NCI-H82 (cell line): ENCODE results near the gene ARHGAP45.
A peak's percentile ranks its signal among the peaks of the same experiment; 100 is the strongest.

Experiments used
- DNase-seq: peaks from one replicate; lab custom pipeline; 2025; lab: John Stamatoyannopoulos, UW

Gene ARHGAP45

DNA sequence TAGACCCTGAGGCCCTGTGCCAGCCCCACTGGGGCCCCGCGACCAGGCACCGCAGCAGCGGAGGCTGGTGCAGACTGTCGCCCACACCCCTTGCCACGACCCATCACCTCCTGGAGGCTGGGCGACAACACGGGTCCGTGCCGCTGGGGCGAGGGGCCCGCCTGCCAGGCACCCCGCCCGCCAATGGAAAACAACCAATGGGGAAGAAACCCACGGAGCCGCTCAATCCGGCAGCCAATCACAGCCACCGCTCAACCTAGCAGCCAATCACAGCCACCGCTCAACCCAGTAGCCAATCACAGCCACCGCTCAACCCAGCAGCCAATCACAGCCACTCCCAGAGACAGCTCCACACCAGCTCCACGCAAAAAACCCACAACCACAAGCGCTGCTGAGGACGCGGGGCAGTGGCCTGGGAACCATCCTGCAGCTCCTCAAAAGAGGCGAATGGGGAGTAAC is 66.5 kb downstream of the ARHGAP45 start:
- DNase-seq = no peak

DNA sequence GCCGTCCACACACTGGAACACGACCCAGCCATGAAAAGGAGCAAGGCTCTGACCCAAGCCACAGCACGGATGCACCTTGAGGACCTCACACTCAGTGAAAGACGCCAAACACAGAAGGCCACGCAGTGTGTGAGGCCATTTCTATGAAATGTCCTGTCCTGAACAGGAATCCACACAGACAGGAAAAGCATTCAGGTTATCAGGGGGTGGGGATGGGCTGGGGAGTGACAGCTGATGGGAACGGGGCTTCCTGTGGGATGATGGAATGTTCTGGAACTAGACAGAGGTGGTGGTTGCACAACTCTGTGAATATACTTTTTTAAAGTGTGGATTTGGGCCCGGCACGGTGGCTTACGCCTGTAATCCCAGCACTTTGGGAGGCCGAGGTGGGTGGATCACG is 67.5 kb downstream of the ARHGAP45 start:
- DNase-seq = no peak

DNA sequence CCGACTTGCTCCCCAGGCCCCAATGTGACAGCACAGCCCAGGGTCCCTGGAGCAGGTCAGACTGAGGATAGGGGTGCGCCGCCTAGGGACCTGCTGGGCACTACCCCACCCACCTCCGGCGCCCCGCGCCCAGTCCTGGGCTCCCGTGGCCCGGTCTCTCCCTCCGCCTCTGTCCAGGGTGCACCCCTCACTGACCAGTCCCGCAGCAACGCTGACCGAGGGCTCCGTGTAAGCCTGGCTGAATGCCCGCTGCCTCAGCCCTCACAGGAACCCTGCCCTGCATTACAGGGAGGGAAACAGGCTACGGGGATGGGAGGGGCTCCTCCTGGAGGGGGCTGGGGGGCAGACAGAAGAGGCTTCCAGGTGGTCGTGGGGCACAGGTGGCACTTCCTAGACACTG is 68.5 kb downstream of the ARHGAP45 start:
- no peak for DNase-seq

DNA sequence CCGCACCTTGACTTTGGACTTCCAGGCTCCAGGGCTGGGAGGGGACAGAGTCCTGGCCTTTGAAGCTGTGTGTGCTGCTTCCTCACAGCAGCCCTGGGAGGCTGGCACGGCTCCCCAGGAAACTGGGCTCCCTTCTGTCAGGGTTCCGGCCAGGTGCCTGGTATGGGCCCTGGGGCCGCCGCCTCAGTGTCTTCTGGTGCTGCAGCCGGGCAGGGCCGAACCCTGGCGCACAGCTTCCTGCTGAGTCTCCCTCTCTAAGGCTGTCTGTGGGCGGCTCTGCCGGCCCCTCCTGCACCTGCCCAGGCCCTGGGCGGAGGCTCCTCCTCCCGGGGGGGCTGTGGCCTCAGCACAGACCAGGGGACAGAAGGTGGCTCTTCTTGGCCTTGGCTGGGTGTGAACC is 69.2 kb downstream of the ARHGAP45 start:
- DNase-seq = peak; percentile 9
